ENCODE measurements around the gene DLGAP4. TPM values are rescaled to one million over a fixed set of nuclear protein-coding genes. Genes with fewer than 3 reads are reported as not detected.
A peak's percentile ranks its signal among the peaks of the same experiment; 100 is the strongest.

The DLGAP4 gene
- total and polyA plus RNA-seq, 9 of the 15 experiments (the other 6 are each of a cell fraction or from before 2014, with no cell fraction given), result 0.31 to 34.1 (median 4.5) TPM

DNA sequence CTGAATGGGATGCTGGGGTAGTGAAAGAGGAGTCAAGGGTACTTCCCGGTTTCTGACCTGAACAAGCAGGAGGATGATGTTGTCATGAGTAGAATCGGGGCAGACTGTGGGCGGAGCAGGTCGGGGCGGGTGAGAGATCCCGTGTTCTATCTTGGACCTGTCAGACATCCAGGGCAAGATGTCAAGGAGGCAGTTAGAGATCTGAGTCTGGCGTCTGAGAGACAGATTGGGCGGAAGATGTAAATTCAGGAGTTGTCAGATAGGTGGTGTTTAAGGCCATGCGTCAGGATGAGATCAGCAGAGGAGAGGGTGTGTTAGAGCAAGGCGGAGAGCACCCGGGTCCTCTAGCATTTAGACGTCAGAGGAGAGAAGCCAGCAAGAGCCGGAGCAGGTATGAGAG is 115.5 kb downstream of the DLGAP4 start:
- Histone ChIP-seq H3K36me3 (ENCODE audit: control insufficient read depth, insufficient read depth, low read length) (no peaks in the 10 kb centered on the region), H3K9me1 (ENCODE audit: control insufficient read depth, insufficient read depth, low read length) (no peaks in the 10 kb centered on the region), H4K20me1 (replicated peaks; ENCODE audit: control insufficient read depth, insufficient read depth, low read length) (peaks cover 6% of the 10 kb centered on the region; the same call in 1 of the 2 replicates), H2AFZ (ENCODE audit: low read depth, low read length) (no peak overlapping the region), H3K4me2 (ENCODE audit: insufficient read depth, low read length) (no peak overlapping the region; the same call in 1 of the 2 replicates), H3K27me3 (ENCODE audit: control insufficient read depth in 2 of 2, insufficient read depth in 2 of 2, low read length in 2 of 2) (peaks cover 41 to 81% of the 10 kb centered on the region in 2 experiments; a peak in 4 of 5 replicates), H3K27ac (ENCODE audit: extremely low read depth, low read depth, low read length) (no peak overlapping the region), H3K79me2 (ENCODE audit: control insufficient read depth, insufficient read depth, low read length) (no peaks in the 10 kb centered on the region), H3K4me1 (replicated peaks in 1 of 2; ENCODE audit: control insufficient read depth in 2 of 2, insufficient read depth in 2 of 2, low read length in 2 of 2) (peaks cover 5 to 8% of the 10 kb centered on the region in 2 experiments; a peak in 2 of 5 replicates), H3K9me3 (replicated peaks; ENCODE audit: control insufficient read depth, insufficient read depth, low read depth, low read length) (no peaks in the 10 kb centered on the region; the same call in 1 of the 2 replicates), H3K9ac (ENCODE audit: insufficient read depth in 1 of 2, low read depth in 2 of 2, low read length in 2 of 2) (0 out of 4 replicates have a peak overlapping the region, but pooled peaks of 1 of the 2 experiments have one; percentile 61), H3K4me3 (no peak overlapping the region)
- POLR2A ChIA-PET, result no interaction called here
- CTCF ChIA-PET (ENCODE audit: low intra/inter-chr PET ratio), result no interaction called here
- in situ Hi-C loops (cut with MboI) (no loop called here), intact Hi-C loops (cut with micrococcal nuclease) (no loop called here)
- ATAC-seq, result peak; percentile 84
- DNase-seq (ENCODE audit: extremely low read depth in 1 of 4, low spot score in 3 of 4), result peak; percentile 42 to 61 (median 48)
- WGBS (ENCODE audit: insufficient coverage, low coverage, missing lambda C conversion rate), result 0% methylated on average over 11 of the region's 13 CpGs
- FAIRE-seq, result peak; percentile 62
- no TSS peak for BruUV-seq (replicated peaks)
- TF ChIP-seq CSDE1 (IDR thresholded peaks at IDR 0.05) (no peak), ETV1 (tag; conservative IDR thresholded peaks at IDR 0.05; ENCODE audit: low read depth) (peak; percentile 60; the same call in 1 of the 2 replicates), NRF1 (conservative IDR thresholded peaks at IDR 0.05 in 1 of 2, IDR thresholded peaks at IDR 0.05 in 1 of 2) (peak; percentile 34 to 40; a peak in 3 of 4 replicates), ATF1 (CRISPR knock-in tag; IDR thresholded peaks at IDR 0.05) (no peak), ATF1 (tag; IDR thresholded peaks at IDR 0.05) (peak; percentile 65), TBL1XR1 (IDR thresholded peaks at IDR 0.05; ENCODE audit: low read length in 2 of 2) (peak in 1 of 2 experiments; percentile 38; a peak in 1 of 4 replicates), TAL1 (IDR thresholded peaks at IDR 0.05) (peak; percentile 46; the same call in 1 of the 2 replicates), SMAD4 (CRISPR knock-in tag; conservative IDR thresholded peaks at IDR 0.05) (peak; percentile 84), CBFA2T3 (IDR thresholded peaks at IDR 0.05) (peak; percentile 80), CTBP1 (IDR thresholded peaks at IDR 0.05; ENCODE audit: borderline replicate concordance) (peak; percentile 86; the same call in 1 of the 2 replicates), JUND (IDR thresholded peaks at IDR 0.05; ENCODE audit: borderline replicate concordance, low read depth, low read length) (peak; percentile 51; the same call in 1 of the 2 replicates), JUND (tag; IDR thresholded peaks at IDR 0.05; ENCODE audit: borderline replicate concordance, low read depth, low read length) (no peak; the same call in 2 of the 3 replicates), MEIS2 (IDR thresholded peaks at IDR 0.05; ENCODE audit: partially characterized antibody) (peak; percentile 92), NCOA2 (IDR thresholded peaks at IDR 0.05; ENCODE audit: partially characterized antibody in 2 of 2) (no peak), CAMTA2 (CRISPR knock-in tag; conservative IDR thresholded peaks at IDR 0.05) (no peak)
- TF ChIP-seq, protein P1, sequence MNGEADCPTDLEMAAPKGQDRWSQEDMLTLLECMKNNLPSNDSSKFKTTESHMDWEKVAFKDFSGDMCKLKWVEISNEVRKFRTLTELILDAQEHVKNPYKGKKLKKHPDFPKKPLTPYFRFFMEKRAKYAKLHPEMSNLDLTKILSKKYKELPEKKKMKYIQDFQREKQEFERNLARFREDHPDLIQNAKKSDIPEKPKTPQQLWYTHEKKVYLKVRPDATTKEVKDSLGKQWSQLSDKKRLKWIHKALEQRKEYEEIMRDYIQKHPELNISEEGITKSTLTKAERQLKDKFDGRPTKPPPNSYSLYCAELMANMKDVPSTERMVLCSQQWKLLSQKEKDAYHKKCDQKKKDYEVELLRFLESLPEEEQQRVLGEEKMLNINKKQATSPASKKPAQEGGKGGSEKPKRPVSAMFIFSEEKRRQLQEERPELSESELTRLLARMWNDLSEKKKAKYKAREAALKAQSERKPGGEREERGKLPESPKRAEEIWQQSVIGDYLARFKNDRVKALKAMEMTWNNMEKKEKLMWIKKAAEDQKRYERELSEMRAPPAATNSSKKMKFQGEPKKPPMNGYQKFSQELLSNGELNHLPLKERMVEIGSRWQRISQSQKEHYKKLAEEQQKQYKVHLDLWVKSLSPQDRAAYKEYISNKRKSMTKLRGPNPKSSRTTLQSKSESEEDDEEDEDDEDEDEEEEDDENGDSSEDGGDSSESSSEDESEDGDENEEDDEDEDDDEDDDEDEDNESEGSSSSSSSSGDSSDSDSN (IDR thresholded peaks at IDR 0.05; ENCODE audit: borderline replicate concordance in 1 of 2, low read depth in 2 of 2, low read length in 2 of 2), result no peak
- TF ChIP-seq, protein P2, sequence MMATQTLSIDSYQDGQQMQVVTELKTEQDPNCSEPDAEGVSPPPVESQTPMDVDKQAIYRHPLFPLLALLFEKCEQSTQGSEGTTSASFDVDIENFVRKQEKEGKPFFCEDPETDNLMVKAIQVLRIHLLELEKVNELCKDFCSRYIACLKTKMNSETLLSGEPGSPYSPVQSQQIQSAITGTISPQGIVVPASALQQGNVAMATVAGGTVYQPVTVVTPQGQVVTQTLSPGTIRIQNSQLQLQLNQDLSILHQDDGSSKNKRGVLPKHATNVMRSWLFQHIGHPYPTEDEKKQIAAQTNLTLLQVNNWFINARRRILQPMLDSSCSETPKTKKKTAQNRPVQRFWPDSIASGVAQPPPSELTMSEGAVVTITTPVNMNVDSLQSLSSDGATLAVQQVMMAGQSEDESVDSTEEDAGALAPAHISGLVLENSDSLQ (IDR thresholded peaks at IDR 0.05), result peak; percentile 87
- TF ChIP-seq, protein P3, sequence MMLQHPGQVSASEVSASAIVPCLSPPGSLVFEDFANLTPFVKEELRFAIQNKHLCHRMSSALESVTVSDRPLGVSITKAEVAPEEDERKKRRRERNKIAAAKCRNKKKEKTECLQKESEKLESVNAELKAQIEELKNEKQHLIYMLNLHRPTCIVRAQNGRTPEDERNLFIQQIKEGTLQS (IDR thresholded peaks at IDR 0.05), result peak; percentile 54; the same call in 1 of the 2 replicates
- TF ChIP-seq, protein P3 (CRISPR knock-in tag; conservative IDR thresholded peaks at IDR 0.05), result no peak

Measured in K562 (cell line).